GM18873 (cell line): ENCODE measurements around the gene ELK3.
"Not testable (repeated sequence)": the region's sequence is repeated elsewhere in the genome, so short reads cannot be mapped to it uniquely, and the experiment has no call there.

Source experiments
- ATAC-seq: cut with Tn5 transposase; IDR thresholded peaks from one replicate; pipeline ENCODE4 v1.9.1; 2021; ENCODE audit warnings: mild to moderate bottlenecking, moderate library complexity, moderate number of reproducible peaks; ENCODE audit not compliant: unreplicated experiment, low FRiP score

Gene ELK3

DNA sequence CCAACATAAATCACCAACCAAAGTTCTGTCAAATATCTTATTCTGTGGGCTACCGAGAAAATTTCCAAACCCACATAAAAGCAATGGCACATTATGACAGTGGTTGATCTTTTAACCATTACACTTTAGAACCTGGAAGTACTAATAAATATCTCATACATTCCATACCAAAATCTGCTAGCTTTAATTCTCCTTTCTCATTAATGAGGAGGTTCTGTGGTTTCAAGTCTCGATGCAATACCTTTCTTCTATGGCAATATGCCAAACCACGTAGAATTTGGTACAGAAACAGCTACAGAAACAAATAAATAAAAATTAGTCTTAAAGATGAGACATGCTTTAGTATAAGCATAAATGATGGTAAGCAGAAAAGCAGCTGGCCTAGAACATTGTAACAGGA, 100.7 kb downstream of the ELK3 start:
- ATAC-seq = no peak

DNA sequence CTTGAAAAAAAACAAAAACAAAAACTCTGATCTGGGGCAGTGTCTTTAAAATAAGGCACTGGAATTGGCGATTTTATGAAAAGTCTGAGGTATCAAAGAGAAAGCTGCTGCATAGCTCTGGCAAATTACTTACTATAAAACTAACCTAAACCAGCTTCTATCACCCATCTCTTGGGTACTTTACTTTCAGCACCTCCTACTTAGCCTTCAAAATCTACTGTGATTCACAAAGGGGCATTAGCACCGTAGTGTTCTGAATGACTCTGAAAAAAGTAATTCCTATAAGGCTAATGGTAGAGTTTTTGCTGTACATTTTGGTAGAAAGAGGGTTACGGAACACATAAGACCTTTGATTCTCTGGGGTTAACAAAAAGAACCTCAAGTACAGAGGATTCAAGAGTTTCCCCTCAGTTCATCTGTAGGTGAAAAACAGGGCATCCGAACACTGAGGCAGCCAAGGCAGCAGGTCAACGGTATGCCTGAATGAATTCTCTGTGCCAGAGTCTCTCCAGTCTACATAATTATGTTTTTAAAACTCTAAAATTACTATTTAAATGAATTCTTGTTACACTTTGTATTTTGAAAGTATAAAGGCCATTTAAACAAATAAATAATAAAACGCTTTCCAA, 101.5 kb downstream of the ELK3 start:
- ATAC-seq = no peak

GRCh38 chr12:96297504-96297903, 103.3 kb downstream of the ELK3 start:
- no peak for ATAC-seq

DNA sequence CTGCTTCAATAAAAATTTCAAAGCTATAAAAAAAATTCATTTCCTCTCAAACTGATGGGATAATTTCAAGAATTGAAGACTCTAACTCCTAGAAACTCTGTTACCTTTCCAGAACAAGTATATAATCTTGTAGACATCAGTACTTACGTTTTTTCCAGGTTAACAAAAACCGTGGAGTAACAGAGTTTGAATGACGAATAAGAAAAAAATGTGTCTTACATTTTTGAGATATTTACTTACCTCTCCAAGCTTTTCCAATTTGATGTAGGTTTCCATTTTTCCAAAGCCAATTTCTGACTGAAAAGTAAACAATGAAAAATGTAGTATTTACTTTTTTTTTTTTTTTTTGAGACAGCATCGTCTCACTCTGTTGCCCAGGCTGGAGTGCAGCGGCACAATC, 105.9 kb downstream of the ELK3 start:
- ATAC-seq = no peak

- ATAC-seq = no peak
Observed at GRCh38 chr12:96301732-96302131, 107.6 kb downstream of the ELK3 start.

DNA sequence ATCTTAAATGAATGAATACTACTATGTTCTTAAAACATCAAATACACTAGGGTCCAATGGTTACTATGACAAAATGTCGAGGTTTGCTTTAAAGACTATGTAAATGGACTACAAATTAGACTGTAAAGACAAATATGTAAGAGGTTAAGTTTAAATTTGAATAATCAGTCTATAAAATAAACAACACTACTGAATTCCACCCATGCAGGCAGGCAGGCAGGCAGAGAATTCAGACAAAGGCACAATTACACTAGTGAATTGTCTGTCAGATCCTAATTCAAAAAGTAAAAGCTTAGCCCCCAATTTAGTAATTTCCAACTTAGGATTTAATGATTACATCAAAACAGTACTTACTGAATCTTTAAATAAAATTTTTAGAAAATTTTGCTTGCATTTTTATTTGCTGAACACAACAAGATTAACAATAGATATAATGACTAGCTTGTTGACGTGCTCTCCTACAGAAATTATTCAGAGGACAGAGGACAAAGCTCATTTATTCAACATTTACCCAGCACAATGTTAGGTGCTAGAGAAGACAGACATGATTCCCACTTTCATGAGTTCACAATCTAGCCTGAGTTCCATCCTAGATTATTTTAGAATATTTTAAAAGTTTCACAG, 108.6 kb downstream of the ELK3 start:
- no peak for ATAC-seq

GRCh38 chr12:96303653-96304052, 109.5 kb downstream of the ELK3 start:
- no peak for ATAC-seq

DNA sequence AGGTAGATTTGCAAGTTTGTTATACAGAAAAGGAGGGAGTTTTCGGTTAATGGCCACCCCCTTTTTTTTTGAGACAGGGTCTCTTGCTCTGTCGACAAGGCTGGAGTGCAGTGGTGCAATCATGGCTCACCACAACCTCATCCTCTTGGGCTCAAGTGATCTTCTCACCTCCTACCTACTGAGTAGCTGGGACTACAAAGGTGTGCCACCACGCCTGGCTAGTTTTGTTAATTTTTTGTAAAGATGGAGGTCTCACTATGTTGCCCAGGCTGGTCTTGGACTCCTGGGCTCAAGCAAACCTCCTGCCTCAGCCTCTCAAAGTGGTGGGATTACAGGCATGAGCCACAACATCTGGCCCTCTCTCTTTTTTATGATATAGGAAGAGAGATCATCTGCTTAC, 111.5 kb downstream of the ELK3 start:
- no peak for ATAC-seq

GRCh38 chr12:96308881-96309280, 114.7 kb downstream of the ELK3 start:
- ATAC-seq = no peak

DNA sequence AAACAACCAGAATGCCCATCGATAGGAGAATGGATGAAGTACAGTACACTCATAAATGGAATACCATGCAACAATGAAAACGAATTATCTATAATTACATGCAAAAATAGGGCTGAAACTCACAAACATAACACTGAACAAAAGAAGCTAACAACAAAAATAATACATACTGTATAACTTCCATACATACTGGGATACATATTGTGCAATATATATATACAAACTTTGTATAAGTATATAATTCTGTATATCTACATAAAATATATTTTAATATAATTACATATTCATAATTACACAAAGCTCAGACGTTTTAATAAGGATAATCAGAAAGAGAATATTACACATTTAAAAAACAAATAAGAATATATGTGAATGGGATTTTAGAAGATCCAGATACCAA, 115.9 kb downstream of the ELK3 start:
- ATAC-seq = no peak

GRCh38 chr12:96311191-96311590, 117.0 kb downstream of the ELK3 start:
- ATAC-seq = no peak

DNA sequence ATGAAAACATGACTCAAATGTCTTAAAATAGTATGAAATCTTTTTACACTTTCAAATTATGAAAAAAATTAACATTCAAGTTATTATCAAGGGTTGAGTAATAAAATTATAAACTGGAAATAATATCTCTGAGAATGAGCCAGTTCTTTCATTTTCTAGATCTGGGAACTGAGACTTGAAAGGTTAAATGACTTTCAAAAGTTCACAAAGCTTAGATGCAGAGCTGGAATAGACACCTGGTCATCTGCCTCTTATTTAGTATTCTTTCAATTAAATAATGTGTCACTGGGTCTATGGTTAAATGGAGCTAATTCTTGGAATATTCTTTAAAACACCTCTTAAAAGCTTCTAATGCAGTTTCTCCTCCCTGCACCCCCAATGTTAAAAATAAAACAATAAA, 119.4 kb downstream of the ELK3 start:
- ATAC-seq = no peak

GRCh38 chr12:96314723-96315122, 120.5 kb downstream of the ELK3 start:
- no peak for ATAC-seq

- ATAC-seq = not testable (repeated sequence)
Observed at GRCh38 chr12:96315741-96316481, 121.7 kb downstream of the ELK3 start.

- not testable (repeated sequence) for ATAC-seq
Observed at GRCh38 chr12:96317801-96318200, 123.6 kb downstream of the ELK3 start.
